Duodenal mucosa (tissue), 2 donors: ENCODE results near the gene KCTD11.
"Not testable (repeated sequence)": the region's sequence is repeated elsewhere in the genome, so short reads cannot be mapped to it uniquely, and the experiment has no call there.

Source experiments
- H3K27ac ChIP-seq: one replicate; pipeline ENCODE4 v1.7.0; 2013; ENCODE audit warnings: low read depth, low read length
- H3K27me3 ChIP-seq, 2 donors: one replicate each; pipeline ENCODE4 v1.7.0; 2013; ENCODE audit warnings: low read length in 2 of 2, control low read depth in 1 of 2; ENCODE audit not compliant: insufficient read depth in 2 of 2, control insufficient read depth in 1 of 2
- H3K36me3 ChIP-seq, 2 donors: one replicate each; pipeline ENCODE4 v1.7.0; 2013; ENCODE audit warnings: low read length in 2 of 2, control low read depth in 1 of 2; ENCODE audit not compliant: insufficient read depth in 2 of 2, control insufficient read depth in 1 of 2
- H3K4me1 ChIP-seq, 2 donors: one replicate each; pipeline ENCODE4 v1.7.0; 2013; ENCODE audit warnings: low read length in 2 of 2, control low read depth in 1 of 2; ENCODE audit not compliant: insufficient read depth in 2 of 2, control insufficient read depth in 1 of 2
- H3K4me3 ChIP-seq, 2 donors: one replicate each; pipeline ENCODE4 v1.7.0; 2013; ENCODE audit warnings: low read length in 2 of 2, low read depth in 1 of 2
- H3K9ac ChIP-seq, 2 donors: one replicate each; pipeline ENCODE4 v1.7.0; 2013; ENCODE audit warnings: low read length in 2 of 2, low read depth in 1 of 2
- H3K9me3 ChIP-seq, 2 donors: one replicate each; pipeline ENCODE4 v1.7.0; 2013; ENCODE audit warnings: low read length in 2 of 2, control low read depth in 1 of 2; ENCODE audit not compliant: control insufficient read depth in 1 of 2

Gene KCTD11

DNA sequence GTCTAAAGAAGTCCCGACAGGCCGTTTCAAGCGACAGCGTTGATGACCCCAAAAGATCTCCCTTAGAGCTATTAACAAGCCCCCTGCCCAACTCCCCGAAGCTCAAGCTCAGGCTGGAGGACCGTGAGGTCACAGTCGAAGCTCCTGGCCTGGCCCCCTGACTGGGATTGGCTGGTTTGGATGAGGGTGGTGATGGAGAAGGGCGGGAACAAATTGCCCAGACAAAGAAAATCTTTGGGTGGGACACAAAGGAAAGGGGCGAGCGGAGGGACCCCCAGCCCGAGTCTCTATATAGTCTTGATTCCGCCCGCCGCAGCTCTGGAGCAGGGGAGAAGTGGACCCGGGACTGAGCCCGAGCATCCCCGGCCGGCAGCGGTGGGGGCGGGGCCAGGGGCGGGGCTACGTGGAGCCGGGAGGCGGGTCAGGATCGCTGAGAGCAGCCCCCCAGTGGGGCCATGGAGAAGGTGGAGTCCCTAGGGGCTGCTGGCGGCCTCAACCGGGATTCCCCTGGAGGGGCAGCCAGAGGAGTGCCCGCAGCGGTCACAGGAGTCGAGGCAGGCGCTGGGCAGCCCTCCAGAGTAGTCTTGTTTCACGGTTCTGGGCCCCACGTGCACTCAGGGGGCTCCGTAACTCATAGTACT, 21.8 kb upstream of the KCTD11 start:
- no peaks in the 10 kb centered on the region for H3K9me3 ChIP-seq
- H3K9ac ChIP-seq, result peak overlapping the region; percentile 56 to 91
- no peaks in the 10 kb centered on the region for H3K27me3 ChIP-seq
- peaks cover 12 to 27% of the 10 kb centered on the region in 2 donors for H3K4me1 ChIP-seq
- peak overlapping the region; percentile 96 for H3K27ac ChIP-seq
- H3K4me3 ChIP-seq, result peak overlapping the region; percentile 98
- peaks cover 0 to 14% of the 10 kb centered on the region in 2 donors for H3K36me3 ChIP-seq

- Histone ChIP-seq H3K9ac (peak overlapping the region in 1 of 2 donors; percentile 38), H3K4me3 (peak overlapping the region; percentile 98)
These were observed 21.3 kb upstream of the KCTD11 start for GRCh38 chr17:7330638-7331015.

DNA sequence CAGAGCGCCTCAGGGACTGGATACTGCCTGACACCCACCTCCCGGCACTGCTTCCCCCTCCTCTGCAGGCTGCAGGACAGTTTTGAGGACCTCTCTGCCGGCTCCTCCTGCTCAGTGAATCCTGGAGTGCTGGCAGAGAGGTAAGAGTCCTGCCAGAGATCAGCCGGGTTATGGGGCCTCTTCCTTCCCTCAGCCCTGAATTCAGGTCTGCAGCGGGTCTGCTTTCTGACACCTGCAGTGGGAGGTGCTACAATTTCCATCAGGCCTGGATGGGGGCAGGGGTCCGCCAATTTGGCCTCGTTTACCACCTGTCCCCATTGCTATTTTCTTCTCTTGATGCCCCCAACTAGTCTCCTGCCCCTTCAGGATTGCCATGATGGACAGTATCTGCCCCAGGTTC, 19.9 kb upstream of the KCTD11 start:
- no peak overlapping the region for H3K4me3 ChIP-seq
- no peak overlapping the region for H3K27ac ChIP-seq
- peaks cover 12 to 29% of the 10 kb centered on the region in 2 donors for H3K4me1 ChIP-seq
- no peaks in the 10 kb centered on the region for H3K9me3 ChIP-seq
- no peaks in the 10 kb centered on the region for H3K36me3 ChIP-seq
- H3K27me3 ChIP-seq, result no peaks in the 10 kb centered on the region
- no peak overlapping the region for H3K9ac ChIP-seq

More at GRCh38 chr17:7330638-7331015, 21.3 kb upstream of the KCTD11 start:
- Histone ChIP-seq H3K36me3 (peaks cover 0 to 9% of the 10 kb centered on the region in 2 donors), H3K9me3 (no peaks in the 10 kb centered on the region), H3K27ac (peak overlapping the region; percentile 3), H3K27me3 (no peaks in the 10 kb centered on the region), H3K4me1 (peaks cover 12 to 29% of the 10 kb centered on the region in 2 donors)

GRCh38 chr17:7332600-7333069, 19.3 kb upstream of the KCTD11 start:
- not testable (repeated sequence) for H3K9ac ChIP-seq, H3K4me3 ChIP-seq, H3K27me3 ChIP-seq, H3K9me3 ChIP-seq, H3K27ac ChIP-seq, H3K36me3 ChIP-seq
- H3K4me1 ChIP-seq, result peaks cover 12 to 28% of the 10 kb centered on the region in 2 donors

- Histone ChIP-seq H3K9me3 (no peaks in the 10 kb centered on the region), H3K9ac (no peak overlapping the region), H3K4me3 (no peak overlapping the region), H3K4me1 (peaks cover 4 to 16% of the 10 kb centered on the region in 2 donors), H3K27me3 (no peaks in the 10 kb centered on the region), H3K27ac (no peak overlapping the region), H3K36me3 (no peaks in the 10 kb centered on the region)
These were observed 16.9 kb upstream of the KCTD11 start for GRCh38 chr17:7334938-7335538.

GRCh38 chr17:7335765-7336164, 16.2 kb upstream of the KCTD11 start:
- H3K36me3 ChIP-seq, H3K9ac ChIP-seq, H3K9me3 ChIP-seq, H3K4me3 ChIP-seq, H3K27me3 ChIP-seq, H3K27ac ChIP-seq: not testable (repeated sequence)
- H3K4me1 ChIP-seq, result peaks cover 4 to 11% of the 10 kb centered on the region in 2 donors

- peaks cover 0 to 2% of the 10 kb centered on the region in 2 donors for H3K27me3 ChIP-seq
- H3K4me1 ChIP-seq, result peaks cover 4 to 11% of the 10 kb centered on the region in 2 donors
- peak within 1 kb of the TSS; percentile 61 to 64 for H3K4me3 ChIP-seq
- H3K9ac ChIP-seq, result peak within 1 kb of the TSS; percentile 56 to 62
- H3K36me3 ChIP-seq, result no peaks in the 10 kb centered on the region
- H3K27ac ChIP-seq, result no peak within 1 kb of the TSS
- no peaks in the 10 kb centered on the region for H3K9me3 ChIP-seq
These were observed 15.5 kb upstream of the KCTD11 start, which contains the start of gene ACAP1 for GRCh38 chr17:7336240-7337175. TSS of gene ACAP1 (plus strand) at chr17:7336529. CDS start at chr17:7336735, 206 bp downstream.

DNA sequence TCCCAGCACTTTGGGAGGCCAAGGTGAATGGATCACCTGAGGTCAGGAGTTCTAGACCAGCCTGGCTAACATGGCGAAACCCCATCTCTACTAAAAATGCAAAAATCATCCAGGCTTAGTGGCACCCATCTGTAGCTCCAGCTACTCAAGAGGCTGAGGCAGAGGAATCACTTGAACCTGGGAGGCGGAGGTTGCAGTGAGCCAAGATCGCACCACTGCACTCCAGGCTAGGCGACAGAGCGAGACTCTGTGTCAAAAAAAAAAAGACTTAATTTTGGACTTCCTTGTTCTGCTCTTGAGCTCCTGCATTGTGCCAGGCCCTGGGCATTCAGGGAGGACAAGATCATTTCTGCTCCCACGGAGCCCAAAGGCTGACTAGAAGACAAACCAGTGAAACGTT, 14.4 kb upstream of the KCTD11 start:
- not testable (repeated sequence) for H3K36me3 ChIP-seq, H3K27ac ChIP-seq, H3K9me3 ChIP-seq, H3K4me1 ChIP-seq, H3K27me3 ChIP-seq, H3K9ac ChIP-seq
- peak overlapping the region in 1 of 2 donors; percentile 61 for H3K4me3 ChIP-seq

- H3K4me1 ChIP-seq, result peaks cover 0 to 2% of the 10 kb centered on the region in 2 donors
- no peak overlapping the region for H3K9ac ChIP-seq
- no peaks in the 10 kb centered on the region for H3K36me3 ChIP-seq
- no peak overlapping the region for H3K4me3 ChIP-seq
- no peaks in the 10 kb centered on the region for H3K9me3 ChIP-seq
- peaks cover 0 to 5% of the 10 kb centered on the region in 2 donors for H3K27me3 ChIP-seq
- no peak overlapping the region for H3K27ac ChIP-seq
These were observed 11.8 kb upstream of the KCTD11 start for GRCh38 chr17:7340179-7340578.

- Histone ChIP-seq H3K4me3 (no peak overlapping the region), H3K9me3 (no peaks in the 10 kb centered on the region), H3K9ac (no peak overlapping the region)
These were observed 10.1 kb upstream of the KCTD11 start for GRCh38 chr17:7341842-7342241.

More at GRCh38 chr17:7341842-7342241, 10.1 kb upstream of the KCTD11 start:
- H3K27me3 ChIP-seq, result peaks cover 0 to 5% of the 10 kb centered on the region in 2 donors
- no peak overlapping the region for H3K27ac ChIP-seq
- H3K36me3 ChIP-seq, result no peaks in the 10 kb centered on the region
- no peaks in the 10 kb centered on the region for H3K4me1 ChIP-seq
